HG02571 (cell line): ENCODE data around the gene BMPER.

Experiments
- ATAC-seq: cut with Tn5 transposase; IDR thresholded peaks from one replicate; pipeline ENCODE4 v1.9.1; 2021; ENCODE audit warnings: mild to moderate bottlenecking, moderate library complexity; ENCODE audit not compliant: unreplicated experiment

Gene BMPER

DNA sequence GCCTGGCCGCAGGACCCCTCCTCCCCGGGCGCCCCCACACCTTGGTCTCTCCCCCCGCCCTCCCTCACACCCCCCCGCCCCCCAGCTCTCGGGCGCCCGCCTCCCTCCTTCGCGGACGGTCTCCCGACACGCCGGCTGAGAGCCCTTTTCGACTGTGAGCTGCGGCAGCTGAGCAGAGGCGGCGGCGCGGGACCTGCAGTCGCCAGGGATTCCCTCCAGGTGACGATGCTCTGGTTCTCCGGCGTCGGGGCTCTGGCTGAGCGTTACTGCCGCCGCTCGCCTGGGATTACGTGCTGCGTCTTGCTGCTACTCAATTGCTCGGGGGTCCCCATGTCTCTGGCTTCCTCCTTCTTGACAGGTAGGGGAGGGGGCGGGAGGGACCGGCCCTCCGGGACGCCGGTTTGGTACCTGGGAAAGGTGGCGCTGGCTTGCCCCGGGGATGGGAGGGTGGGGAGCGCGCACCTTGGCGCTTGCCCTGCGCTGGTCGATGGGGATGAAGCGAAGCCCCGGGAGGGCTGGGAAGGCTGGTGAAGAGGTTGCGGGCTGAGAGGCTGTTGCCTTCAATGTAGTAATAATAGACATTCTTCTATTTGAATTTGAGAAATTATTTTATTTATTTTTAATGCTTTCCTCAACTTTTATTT, at the start of gene BMPER:
BMPER (plus strand) TSS at position 151 of the 644 bp plus-strand sequence; CDS start at position 226, 75 bp downstream.
- ATAC-seq, result no peak

DNA sequence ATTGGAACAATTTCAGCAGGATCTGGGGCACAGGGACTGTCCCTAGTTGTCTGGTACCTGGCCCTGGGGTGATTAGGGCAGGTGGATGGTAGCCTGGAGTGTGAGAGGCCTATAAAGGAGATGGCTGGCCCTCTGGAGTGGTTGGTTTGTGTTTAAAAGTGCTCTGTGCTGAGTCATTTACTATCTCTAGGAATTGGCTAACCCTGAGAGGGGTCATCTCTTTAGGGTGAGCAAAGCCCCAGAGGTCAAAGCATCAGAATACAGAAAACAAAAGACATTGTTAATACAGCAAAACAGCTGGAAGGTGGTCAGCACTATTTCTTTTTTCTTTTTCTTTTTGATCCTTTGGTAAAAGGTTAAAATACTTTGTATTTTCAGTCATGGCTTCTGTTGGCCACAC, 43.4 kb upstream of the BMPER start:
- no peak for ATAC-seq

DNA sequence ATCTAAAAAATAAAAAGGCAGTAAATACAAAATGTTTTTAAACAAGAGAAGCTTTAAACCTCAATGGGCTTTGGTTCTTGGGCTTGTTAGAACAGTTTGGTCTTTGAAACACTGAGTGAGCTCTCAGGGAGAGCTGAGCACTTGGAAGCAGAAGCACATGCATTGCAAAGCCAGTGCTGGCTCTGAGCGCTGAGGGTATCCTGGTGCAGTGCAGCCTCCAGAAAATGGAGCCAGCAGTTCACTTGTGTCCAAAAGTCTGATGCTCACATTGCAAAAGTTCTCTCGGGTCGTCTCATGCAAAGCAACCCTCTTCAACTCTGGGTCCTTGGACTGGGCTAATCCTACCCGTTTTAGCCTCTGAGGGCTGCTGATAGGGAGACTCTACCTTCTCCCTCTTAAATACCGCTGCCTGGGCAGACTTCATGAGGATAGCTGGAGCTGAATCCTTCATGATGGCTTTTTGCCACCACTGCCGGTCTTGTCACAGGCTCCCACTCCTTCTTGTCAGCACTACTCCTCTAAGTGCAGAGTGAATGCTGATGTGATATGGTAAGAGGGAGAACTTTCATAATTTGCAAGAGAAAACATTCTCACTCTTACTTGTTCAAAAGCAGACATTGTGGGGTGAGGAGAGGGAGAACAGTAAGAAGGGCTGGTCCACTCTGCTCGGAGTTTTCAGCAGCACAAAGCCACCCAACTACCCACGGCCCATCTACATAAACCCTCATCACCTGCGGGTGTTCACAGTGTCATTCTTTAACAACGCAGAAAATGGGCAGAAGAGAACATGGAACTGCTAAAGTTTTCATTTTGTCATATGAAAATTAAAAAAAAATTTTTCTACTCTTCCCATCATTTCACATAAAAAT, 42.2 kb upstream of the BMPER start:
- no peak for ATAC-seq

DNA sequence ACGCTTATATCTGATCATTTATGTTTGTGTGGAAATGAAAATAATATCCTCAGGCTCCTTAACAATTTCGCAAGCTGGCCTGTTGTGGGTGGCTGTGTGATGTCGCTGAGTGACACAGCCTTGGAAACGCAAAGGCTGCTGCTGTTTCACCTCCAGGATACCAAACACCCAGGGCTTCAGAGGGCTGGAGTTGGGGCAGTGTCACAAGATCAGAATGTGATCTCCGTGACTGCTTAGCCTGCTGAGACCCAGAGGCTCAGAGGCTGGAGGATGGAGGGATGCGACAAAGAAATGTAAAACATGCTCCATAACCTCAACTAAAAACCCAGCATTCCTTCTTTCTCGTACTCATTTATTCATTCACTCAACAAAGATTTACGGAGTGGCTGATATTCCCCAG, 37.2 kb upstream of the BMPER start:
- ATAC-seq, result no peak

DNA sequence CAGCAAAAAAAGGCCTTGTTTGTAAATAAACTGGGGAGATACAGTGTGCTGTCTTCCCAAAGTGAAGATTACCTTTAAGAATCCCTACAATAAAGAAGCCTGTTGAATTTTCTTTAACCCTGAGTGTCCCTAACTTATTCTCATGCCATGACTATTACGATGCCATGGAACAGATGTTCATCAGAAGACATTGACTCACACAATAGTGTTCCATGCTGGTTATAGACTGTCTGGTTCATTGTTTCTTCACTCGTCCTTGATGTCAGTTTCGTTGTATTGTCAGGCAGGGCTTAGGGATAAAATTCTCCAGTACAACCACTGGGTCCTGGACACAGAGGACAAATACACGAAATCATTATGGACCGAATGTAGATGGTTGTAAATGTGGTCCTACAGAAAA, 36.2 kb upstream of the BMPER start:
- ATAC-seq, result no peak

DNA sequence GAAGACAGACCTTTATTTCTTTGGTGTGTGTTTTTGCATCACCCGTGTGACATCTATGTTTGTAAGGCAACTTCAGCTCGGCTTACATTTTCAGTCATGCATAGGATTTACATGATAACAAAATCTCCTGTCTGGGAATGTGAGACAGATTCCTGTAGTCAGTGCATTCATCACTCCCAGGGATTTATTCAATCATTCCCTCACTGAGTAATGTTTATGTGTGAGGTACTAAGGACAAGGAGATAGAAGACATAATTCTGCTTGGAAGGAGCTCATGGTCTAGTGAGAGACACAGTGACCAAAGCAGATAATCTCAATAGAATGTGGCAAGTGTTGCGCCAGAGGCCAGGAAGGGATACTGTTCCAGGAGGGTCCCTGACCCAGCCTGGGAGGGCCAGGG, 35.2 kb upstream of the BMPER start:
- ATAC-seq, result no peak

DNA sequence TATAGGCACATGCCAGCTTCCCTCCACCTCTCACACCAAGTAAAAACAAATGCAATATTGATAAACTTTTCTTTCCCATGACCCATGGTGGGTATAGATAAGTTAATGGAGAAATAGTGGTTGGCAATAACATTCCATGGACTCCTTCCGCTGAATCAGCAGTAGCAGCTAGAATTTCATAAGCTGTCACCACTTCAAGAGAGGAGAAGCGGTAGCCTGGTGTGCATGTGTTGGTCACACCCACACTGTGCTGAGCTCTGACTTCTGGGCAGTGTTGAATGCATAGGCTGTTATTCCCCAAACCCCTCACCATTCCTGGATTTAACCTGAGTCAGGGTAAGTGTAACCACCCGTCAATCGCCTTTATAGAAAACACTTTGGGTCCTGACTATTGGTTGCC, 32.5 kb upstream of the BMPER start:
- no peak for ATAC-seq

DNA sequence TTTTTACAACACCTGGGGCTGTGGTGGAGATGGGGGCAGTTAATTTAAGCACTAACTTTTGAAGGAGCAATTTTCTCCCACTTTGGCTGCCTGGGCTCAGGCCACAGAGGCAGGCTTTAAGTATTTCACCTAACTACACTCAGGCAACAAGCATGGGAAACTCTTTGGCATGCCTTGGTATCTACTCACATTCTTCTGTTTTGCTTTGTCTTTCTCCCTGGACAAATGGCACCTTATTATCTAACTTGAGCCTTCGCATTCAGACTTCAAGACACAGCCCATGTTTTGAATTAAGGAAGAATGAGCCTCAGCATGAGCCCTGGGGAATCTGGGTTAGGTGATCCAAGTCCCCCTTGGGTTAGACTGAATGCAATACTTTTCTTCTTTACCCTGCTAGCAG, 31.8 kb upstream of the BMPER start:
- ATAC-seq, result no peak

DNA sequence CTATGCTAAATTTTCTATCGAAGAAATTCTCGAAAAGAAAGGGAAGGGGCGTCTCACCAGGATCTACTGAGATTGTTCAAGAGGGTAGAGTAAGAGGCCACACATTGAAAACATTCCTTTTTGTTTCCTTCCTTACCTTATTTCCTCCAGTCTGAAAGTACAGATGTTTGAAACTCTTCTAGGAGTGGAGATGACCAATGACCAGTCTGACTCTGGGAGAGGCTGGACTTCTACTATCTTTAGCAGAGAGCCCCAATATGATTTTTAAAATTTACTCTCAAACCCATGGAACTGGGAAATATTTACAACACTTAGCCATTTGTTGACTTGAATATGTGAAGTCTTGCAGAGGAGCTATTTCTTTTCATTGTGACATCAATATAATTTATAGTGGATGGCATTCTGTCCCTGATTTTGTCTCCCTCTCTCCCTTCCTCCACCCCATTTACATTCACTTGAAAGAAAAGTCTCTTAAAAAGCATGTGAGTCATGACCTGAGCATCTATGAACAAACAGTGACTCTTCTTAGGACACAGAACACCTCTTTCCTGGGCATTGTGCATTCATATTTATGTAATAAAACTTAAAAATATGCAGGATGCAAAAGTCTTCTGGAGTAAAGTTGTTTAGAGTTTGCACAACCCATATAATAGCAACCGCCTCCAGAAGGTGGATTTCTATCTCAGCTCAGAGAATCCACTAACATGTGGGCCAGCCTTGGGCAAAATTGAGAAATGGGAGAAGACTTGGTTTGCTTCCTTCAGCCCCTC, 31.2 kb upstream of the BMPER start:
- ATAC-seq, result no peak

DNA sequence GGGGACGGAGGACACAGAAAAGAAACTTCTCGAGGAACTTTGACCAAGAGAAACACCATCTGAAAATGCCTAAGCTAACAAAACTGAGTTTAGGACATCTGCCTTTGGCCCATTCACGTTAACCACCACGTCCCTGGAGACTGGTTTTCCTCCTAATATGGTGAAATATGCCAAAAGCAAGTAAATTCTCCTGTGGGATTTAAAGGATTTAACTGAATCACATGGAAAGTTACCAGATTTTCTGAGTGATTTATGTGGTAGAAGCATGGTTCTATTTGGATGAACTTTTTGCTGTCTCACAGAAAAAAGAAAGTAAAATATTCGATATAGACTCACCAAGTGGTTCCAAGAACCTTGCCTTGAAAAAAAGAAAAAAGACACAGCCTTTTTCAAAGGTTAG, 30.4 kb upstream of the BMPER start:
- no peak for ATAC-seq

DNA sequence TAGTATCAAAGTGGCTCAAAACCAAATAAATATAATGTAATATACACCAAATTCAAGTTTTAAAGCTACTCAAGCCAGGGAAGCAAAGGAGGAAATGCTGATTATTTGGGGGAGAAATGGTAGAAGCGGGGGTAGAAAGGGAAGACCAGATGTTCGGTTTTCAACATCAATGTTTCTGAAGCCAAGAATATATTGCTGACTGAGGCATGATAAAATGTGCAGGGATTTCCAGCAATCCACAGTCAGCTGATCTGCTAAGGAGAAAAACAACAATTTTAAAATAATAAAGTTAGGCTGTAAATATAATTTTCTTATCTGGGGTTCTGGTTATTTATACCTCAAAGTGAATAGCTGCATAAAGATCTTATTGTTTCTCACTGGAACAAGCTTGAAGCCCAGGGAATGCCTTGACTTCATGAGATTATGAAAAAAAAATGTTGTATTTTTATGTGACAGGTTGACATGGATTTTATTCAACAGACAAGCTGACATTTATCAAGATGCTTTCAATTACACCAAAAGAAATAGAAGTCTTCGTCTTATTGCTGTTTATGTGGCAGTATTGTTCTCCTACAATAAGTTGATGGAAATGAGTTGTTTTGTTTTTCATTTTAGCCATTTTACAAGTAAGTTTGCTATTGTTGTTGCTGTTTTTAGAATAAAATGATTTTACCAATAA, 28.6 kb upstream of the BMPER start:
- ATAC-seq, result no peak

DNA sequence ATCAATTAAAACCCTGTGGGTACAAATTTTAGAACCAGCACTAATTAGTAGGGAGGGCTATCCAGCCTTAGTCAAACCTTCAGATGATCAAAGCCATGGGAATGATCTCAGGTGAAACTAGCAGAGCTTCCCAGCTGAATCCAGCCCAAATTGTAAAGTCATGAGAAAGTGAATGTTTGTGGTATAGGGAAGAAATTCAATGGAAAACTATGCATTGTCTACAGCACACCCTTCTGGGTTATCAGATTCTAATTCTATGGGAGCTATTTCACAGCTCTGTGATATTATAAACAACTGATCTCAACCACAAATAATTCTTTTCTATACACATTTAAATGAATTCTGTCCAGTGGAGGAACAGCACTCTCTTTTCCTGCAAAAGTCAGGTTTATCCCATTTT, 24.6 kb upstream of the BMPER start:
- no peak for ATAC-seq

DNA sequence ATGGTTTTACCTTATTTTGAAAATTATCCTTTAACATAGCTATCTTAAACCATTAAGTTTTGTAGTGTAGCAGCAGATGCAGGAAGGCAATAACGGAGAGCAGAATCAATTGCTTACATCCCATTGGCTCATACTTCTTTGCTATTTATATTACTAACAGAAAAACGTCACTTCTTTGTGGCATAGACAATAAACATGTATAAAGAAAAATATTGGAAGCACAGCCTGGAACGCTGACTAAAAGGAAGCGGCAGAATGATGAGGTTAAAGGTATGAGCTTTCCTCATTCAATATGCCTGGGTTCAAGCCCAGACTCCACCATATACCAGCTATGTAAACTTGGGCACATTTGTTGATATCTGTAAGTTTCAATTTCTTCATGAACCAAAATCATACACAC, 24.0 kb upstream of the BMPER start:
- ATAC-seq, result no peak

DNA sequence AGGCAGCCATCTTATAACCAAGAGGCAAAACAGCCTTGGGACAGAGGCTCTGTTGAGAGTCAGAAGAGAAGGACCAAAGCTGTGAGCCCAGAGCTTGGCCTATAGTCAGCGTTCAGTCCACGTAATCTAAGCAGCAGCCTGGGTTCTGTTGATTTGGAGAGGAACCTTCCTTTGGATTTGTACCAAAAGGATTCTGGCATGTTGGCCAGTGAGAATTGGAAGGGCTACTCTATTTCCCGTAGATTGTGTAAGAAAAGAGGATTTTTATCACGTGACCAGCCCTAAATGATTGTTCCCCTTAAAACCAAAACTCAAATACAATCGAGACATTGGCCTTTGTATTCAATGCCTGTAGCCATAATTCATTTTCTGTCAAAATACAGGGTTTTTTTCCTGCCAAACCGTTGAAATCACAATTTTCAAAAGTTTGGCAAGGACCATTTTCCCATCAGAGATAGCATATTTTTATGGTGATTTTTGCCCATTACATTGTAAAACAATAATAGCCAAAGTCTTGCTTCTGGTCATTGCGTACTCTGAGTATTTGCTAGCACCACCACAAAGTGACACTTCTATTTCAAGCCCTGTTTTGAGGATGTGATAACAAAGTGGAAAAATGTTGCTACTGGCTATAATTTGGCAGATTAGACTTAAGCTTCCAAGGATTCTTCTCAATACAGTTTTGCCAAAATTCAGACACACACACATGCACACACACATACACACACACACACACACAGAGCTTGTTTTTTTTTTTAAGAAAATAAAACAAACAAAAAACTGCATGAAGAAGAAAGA, 23.1 kb upstream of the BMPER start:
- ATAC-seq, result no peak

DNA sequence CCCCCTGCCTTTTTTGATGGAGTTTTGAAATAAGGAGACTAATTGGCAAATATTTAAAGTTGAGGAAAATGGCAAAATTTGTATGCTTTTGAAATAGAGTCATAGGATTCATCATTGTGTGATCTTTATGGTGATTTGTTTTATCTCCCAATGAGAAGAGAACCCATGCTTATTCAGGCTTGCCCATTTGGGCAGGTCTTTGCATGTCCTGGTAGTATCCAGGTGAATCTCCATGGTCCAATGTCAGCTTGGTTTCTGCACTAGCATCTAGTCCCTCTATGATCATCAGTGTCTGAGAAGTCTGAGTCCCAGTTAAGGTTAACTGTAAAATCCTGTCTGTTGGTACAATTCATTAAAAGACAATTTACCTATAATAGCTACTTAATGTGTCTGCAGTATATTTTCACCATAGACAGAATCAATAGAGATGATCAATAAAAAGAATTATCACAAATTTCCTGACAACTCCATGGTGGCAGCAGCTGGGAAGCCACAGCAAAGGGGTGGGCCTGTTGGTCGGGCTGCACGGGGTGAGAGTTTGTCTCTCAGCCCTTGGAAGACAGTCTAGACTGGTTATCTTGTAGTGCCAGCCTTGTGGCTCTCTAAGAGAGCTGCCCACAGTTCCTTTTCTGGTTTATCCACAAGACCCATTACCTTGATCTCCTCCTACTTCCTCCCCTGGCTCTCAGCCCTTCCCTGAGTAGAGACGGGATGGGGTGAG, 22.2 kb upstream of the BMPER start:
- no peak for ATAC-seq

DNA sequence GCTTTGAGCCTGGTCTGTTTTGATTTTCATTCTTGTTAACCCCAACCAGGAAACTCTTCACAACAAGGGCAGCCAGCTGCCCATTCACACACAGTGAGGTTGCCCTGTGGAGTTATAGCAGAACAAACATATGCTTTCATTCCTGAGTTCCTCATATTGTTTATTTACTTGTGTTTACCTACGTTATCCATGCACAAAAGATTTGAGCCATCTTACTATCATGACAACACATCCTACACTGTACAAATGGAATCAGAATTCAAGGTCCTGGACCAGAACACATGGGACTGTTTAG, 21.7 kb upstream of the BMPER start:
- ATAC-seq, result no peak

DNA sequence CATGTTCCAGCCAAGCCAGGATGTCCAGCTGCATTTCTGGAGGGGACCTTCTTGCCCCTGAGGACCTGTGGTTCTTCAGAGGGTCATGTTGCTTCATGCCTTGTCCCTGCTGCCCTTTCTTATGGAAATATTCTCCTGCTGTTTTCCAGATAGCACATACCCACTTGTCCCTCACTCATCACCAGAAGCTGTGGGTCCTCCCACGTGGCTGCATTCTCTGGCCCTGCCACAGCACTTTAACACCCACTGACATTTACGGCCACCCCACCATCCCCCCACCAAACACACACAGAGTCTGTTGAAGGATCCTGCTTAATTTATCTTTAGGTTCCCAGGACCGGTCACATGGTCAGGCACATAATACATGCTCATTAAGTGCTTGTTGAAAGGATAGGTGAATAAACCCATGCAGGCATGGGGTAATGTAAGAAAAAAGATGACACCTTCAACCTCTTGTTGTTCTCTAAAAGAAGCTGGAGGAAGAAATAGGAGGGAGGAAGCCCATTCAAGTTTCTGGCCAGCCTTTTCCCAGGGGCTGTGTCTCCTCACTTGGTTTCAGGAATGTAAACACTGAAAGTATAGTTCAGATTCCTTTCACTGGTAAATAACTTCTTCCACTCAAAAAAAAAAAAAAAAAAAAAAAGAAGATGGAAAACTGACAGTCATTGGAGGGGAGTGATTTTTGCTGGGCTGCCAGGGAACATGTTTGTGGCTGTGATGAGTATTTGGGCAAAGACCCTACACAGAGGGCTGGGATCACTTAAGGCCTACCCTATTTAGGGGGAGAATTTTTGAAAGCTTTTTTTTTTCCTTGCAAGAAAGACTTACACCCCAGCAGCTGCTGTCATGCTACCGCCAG, 19.8 kb upstream of the BMPER start:
- ATAC-seq, result no peak

DNA sequence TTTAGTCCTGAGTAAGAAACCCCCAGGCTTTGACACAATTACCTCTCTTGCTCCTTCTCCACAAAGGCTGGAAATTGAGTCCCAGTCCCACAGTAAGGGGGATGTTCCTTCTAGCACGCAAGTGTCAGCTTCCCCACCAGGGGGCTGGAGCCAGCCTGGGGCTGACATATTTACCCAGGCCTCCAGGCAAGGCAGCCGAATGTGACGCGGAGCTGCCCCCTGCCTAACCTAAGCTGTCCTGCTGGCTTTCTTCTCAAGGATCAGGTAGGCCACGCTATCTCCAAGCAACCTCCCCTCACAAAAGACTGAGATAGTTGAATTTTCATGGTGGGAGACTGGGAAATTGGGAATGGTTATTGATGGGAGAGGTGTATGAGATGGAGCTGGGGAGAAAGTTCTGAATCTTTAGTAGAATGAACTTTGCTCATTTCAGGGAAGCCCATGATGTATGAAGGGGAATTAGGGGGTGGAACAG, 19.2 kb upstream of the BMPER start:
- no peak for ATAC-seq
